Sigmoid colon (tissue), 7 donors: ENCODE results near the gene HECA. TPM values are rescaled to one million over a fixed set of nuclear protein-coding genes. Genes with fewer than 3 reads are reported as not detected.

ENCODE experiments used
- DNase-seq: peaks from one replicate; pipeline ENCODE4 v3.0.0-alpha.2; 2019
- H3K27ac ChIP-seq, 4 donors: fragments of 200-600 bp; sonication (generic); one replicate each; pipeline ENCODE4 v1.5.1; 2016 to 2019; ENCODE audit warnings: mild to moderate bottlenecking in 1 of 4
- H3K27me3 ChIP-seq, 3 donors: fragments of 200-600 bp; sonication (generic); one replicate each; pipeline ENCODE4 v1.5.1; 2019; ENCODE audit warnings: mild to moderate bottlenecking in 1 of 3
- H3K36me3 ChIP-seq, 4 donors: fragments of 200-600 bp; sonication (generic); one replicate each; pipeline ENCODE4 v1.5.1; 2016 to 2019
- H3K4me1 ChIP-seq, 4 donors: fragments of 200-600 bp; sonication (generic); one replicate each; pipeline ENCODE4 v1.5.1; 2017 to 2019
- H3K4me3 ChIP-seq, 4 donors: fragments of 200-600 bp; sonication (generic); one replicate each; pipeline ENCODE4 v1.5.1; 2017 to 2019; ENCODE audit warnings: mild to moderate bottlenecking in 2 of 4, moderate library complexity in 1 of 4
- H3K9me3 ChIP-seq, 4 donors: fragments of 200-600 bp in 3 of 4; sonication (generic) in 3 of 4; one replicate each; pipeline versions ENCODE4 v1.5.1 to v1.6.1; 2013 to 2019
- EP300 ChIP-seq, 4 donors: sonication (generic); formaldehyde crosslinking; IDR thresholded peaks; one replicate each; pipeline ENCODE4 v1.6.1; 2017; ENCODE audit warnings: antibody characterized with exemption in 4 of 4
- POLR2A ChIP-seq, 2 donors: fragments of 450-650 bp; IDR thresholded peaks; one replicate each; pipeline ENCODE4 v1.6.1; 2016; ENCODE audit warnings: antibody characterized with exemption in 2 of 2, mild to moderate bottlenecking in 2 of 2, moderate library complexity in 2 of 2
- POLR2AphosphoS5 ChIP-seq, 4 donors: sonication (generic); formaldehyde crosslinking; IDR thresholded peaks; one replicate each; pipeline ENCODE4 v1.6.1; 2017; ENCODE audit warnings: antibody characterized with exemption in 4 of 4
- WGBS, 2 donors: extraction: QIAGEN DNeasy Blood & Tissue Kit; methylation state at CpG; one replicate each; pipeline ENCODE4 v1.1.7; 2013; 5-methylcytosine and 5-hydroxymethylcytosine counted together
- intact Hi-C: fragments of 100-400 bp; cut with DNase I; formaldehyde crosslinking; loops from one replicate; pipeline ENCODE4 v1.15.1; 2023
- polyA plus RNA-seq, 3 donors: library from polyadenylated mRNA; stranded (reverse); fragments of 200-250 nt; gene quantifications; one replicate each; pipeline ENCODE4 v1.2.3, GENCODE V29; 2013
- total RNA-seq, 4 donors: library from RNA; depleted of rRNA; stranded (reverse); fragments of >200 nt; gene quantifications; one replicate each; pipeline ENCODE4 v1.1.0, GENCODE V29; 2016
- TF ChIP-seq, protein P1 (sequence below), 4 experiments: fragments of 450-650 bp in 3 of 4; fragments of 200-600 bp in 1 of 4; IDR thresholded peaks; one replicate each; pipeline ENCODE4 v1.5.1; 2016 to 2019; ENCODE audit warnings: antibody characterized with exemption in 4 of 4, mild to moderate bottlenecking in 3 of 4, moderate library complexity in 2 of 4
- donor health status: healthy with polysubstance abuse.
- donor health status: Bipolar disorder and iron deficiency.
- donor health status: healthy.

Gene HECA
- total and polyA plus RNA-seq, 7 donors: 16.7 to 42.1 (median 33.5) TPM

DNA sequence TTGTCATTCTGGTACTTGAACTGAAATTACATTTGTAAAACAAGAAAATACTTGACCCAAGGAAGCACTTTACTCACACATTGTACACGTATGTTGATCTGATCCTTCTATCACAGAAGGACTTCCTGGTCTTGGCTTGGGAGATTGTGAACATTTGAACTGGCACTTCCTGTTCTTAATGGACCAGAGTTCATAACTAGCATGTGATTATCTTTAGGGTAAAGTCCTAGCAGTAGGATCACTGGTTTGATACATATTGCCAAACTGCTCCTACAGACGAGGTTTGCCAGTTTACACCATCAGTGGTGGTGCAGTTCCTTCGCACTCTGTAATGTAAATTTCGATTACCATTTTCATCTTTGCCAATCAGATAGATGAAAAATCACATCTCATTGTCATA lies 12.7 kb downstream of the HECA start:
- 46 to 72% methylated on average over 4 of the region's 4 CpGs for WGBS, 2 donors
- no peak for DNase-seq
- Histone ChIP-seq H3K27me3 (no peaks in the 10 kb centered on the region), H3K27ac (no peak overlapping the region), H3K4me1 (peaks cover 0 to 63% (median 50%) of the 10 kb centered on the region in 4 donors), H3K9me3 (no peaks in the 10 kb centered on the region), H3K4me3 (no peak overlapping the region), H3K36me3 (no peaks in the 10 kb centered on the region)
- intact Hi-C loops: no loop called here
- TF ChIP-seq POLR2AphosphoS5 (IDR thresholded peaks at IDR 0.05): no peak
- TF ChIP-seq POLR2A (IDR thresholded peaks at IDR 0.05): no peak
- TF ChIP-seq EP300 (IDR thresholded peaks at IDR 0.05): no peak
- TF ChIP-seq, protein P1, sequence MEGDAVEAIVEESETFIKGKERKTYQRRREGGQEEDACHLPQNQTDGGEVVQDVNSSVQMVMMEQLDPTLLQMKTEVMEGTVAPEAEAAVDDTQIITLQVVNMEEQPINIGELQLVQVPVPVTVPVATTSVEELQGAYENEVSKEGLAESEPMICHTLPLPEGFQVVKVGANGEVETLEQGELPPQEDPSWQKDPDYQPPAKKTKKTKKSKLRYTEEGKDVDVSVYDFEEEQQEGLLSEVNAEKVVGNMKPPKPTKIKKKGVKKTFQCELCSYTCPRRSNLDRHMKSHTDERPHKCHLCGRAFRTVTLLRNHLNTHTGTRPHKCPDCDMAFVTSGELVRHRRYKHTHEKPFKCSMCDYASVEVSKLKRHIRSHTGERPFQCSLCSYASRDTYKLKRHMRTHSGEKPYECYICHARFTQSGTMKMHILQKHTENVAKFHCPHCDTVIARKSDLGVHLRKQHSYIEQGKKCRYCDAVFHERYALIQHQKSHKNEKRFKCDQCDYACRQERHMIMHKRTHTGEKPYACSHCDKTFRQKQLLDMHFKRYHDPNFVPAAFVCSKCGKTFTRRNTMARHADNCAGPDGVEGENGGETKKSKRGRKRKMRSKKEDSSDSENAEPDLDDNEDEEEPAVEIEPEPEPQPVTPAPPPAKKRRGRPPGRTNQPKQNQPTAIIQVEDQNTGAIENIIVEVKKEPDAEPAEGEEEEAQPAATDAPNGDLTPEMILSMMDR (IDR thresholded peaks at IDR 0.05): no peak

GRCh38 chr6:139148557-139149235 lies 13.8 kb downstream of the HECA start:
- no peak for DNase-seq
- H3K36me3 ChIP-seq: no peaks in the 10 kb centered on the region
- H3K4me1 ChIP-seq: peaks cover 0 to 63% (median 56%) of the 10 kb centered on the region in 4 donors
- no peak overlapping the region for H3K4me3 ChIP-seq
- no peaks in the 10 kb centered on the region for H3K9me3 ChIP-seq
- no peak overlapping the region for H3K27ac ChIP-seq
- intact Hi-C loops: no loop called here
- no peak for TF ChIP-seq POLR2A (IDR thresholded peaks at IDR 0.05)
- no peak for TF ChIP-seq POLR2AphosphoS5 (IDR thresholded peaks at IDR 0.05)
- TF ChIP-seq EP300 (IDR thresholded peaks at IDR 0.05): no peak
- TF ChIP-seq, protein P1 (IDR thresholded peaks at IDR 0.05): no peak
- H3K27me3 ChIP-seq: no peaks in the 10 kb centered on the region
- WGBS, 2 donors: 46 to 74% methylated on average over 7 of the region's 7 CpGs

DNA sequence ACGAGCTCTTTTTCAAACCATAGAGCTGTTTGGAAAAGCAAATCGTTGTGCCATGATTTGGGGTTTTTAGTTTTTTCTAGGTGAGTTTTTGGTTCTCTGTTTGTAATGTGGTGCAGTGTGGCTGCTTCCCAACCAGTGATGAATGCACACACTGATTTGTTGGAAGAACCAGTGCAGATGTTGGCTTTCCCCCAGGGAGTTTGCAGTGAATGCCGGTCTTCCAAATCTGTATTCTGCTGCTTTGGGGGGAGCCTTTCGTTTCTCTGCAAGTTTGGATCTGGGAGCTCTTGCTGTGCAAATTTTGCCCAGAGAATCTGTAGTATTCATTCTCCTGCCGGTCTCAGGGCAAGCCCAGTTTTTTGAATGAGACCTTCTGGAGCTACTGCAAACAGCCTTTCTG lies 14.5 kb downstream of the HECA start:
- Histone ChIP-seq H3K36me3 (no peaks in the 10 kb centered on the region), H3K27ac (no peak overlapping the region), H3K9me3 (no peaks in the 10 kb centered on the region), H3K4me3 (no peak overlapping the region), H3K27me3 (no peaks in the 10 kb centered on the region), H3K4me1 (peaks cover 0 to 64% (median 57%) of the 10 kb centered on the region in 4 donors)
- intact Hi-C loops: no loop called here
- DNase-seq: no peak
- WGBS, 2 donors: 71 to 72% methylated on average over 5 of the region's 5 CpGs
- TF ChIP-seq, protein P1 (IDR thresholded peaks at IDR 0.05): no peak
- TF ChIP-seq POLR2AphosphoS5 (IDR thresholded peaks at IDR 0.05) (no peak), EP300 (IDR thresholded peaks at IDR 0.05) (no peak), POLR2A (IDR thresholded peaks at IDR 0.05) (no peak)

DNA sequence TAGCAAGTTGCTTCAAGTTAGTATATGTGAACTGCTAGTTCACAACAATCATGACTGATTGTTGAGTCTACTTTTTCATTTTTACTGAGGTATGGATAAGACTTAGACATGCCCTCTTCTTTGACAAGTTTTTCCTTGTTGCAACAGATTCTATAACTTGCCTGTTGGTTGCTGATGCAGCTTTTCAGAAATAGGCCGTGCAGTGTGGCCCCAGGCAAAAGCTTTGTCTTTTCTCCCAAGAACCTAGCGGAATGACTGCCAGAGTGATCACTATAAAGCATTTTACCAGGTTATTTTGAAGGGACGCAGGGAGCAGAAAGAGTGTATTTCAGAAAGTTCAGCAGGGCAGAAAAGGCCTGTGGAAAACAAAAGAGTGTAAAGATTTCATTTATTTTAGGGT lies 16.0 kb downstream of the HECA start:
- Histone ChIP-seq H3K9me3 (no peaks in the 10 kb centered on the region), H3K4me3 (no peak overlapping the region), H3K36me3 (no peaks in the 10 kb centered on the region), H3K4me1 (peaks cover 0 to 69% (median 60%) of the 10 kb centered on the region in 4 donors), H3K27ac (no peak overlapping the region), H3K27me3 (no peaks in the 10 kb centered on the region)
- TF ChIP-seq POLR2A (IDR thresholded peaks at IDR 0.05): no peak
- TF ChIP-seq POLR2AphosphoS5 (IDR thresholded peaks at IDR 0.05): no peak
- TF ChIP-seq EP300 (IDR thresholded peaks at IDR 0.05): no peak
- TF ChIP-seq, protein P1 (IDR thresholded peaks at IDR 0.05): no peak
- intact Hi-C loops: no loop called here
- 86 to 93% methylated on average over 3 of the region's 3 CpGs for WGBS, 2 donors
- no peak for DNase-seq
